GM12873 (cell line): ENCODE data around the gene SUFU.

Source experiments
- TF ChIP-seq, protein P1 (sequence below): IDR thresholded peaks from 2 replicates; pipeline ENCODE4 v1.5.1; 2012; ENCODE audit warnings: low read depth, mild to moderate bottlenecking, moderate library complexity, low read length, control low read depth; ENCODE audit not compliant: insufficient read depth; ENCODE audit errors: missing control alignments

Gene SUFU

DNA sequence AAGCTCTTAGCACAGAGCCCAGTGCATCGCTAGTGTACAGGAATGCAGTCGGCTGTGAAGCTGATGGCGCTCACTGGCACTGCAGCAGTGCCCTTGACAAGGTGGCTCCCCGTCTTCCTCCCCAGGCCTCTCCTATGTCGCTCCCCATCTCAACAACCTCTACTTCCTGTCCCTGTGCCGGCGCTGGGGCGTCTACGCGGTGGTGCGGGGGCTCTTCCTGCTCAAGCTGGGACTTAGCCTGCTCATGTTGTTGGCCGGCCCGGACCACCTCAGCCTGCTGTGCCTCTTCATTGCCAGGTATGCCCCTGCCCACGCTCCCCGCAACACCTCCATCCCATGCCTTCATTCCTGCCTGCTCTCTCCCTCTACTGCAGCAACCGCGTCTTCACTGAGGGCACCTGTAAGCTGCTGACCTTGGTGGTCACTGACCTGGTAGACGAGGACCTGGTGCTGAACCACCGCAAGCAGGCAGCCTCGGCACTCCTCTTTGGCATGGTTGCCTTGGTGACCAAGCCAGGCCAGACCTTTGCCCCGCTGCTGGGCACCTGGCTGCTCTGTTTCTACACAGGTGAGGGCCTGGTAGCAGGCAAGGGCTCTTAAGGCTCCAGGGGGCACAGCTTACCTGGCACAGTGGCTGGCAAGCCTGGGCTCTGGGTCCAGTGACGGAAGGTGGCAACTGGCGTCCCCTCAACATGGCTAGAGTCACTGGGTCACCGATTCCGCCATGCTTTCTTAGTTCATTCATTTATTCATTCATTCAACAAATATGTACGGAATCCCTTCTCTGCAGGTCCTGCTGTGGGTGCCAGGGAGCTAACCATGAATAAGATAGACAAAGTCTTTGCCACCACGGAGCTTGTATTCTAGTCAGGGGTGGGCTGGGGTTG lies 30.1 kb upstream of the SUFU start:
- TF ChIP-seq, protein P1, sequence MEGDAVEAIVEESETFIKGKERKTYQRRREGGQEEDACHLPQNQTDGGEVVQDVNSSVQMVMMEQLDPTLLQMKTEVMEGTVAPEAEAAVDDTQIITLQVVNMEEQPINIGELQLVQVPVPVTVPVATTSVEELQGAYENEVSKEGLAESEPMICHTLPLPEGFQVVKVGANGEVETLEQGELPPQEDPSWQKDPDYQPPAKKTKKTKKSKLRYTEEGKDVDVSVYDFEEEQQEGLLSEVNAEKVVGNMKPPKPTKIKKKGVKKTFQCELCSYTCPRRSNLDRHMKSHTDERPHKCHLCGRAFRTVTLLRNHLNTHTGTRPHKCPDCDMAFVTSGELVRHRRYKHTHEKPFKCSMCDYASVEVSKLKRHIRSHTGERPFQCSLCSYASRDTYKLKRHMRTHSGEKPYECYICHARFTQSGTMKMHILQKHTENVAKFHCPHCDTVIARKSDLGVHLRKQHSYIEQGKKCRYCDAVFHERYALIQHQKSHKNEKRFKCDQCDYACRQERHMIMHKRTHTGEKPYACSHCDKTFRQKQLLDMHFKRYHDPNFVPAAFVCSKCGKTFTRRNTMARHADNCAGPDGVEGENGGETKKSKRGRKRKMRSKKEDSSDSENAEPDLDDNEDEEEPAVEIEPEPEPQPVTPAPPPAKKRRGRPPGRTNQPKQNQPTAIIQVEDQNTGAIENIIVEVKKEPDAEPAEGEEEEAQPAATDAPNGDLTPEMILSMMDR: no peak

DNA sequence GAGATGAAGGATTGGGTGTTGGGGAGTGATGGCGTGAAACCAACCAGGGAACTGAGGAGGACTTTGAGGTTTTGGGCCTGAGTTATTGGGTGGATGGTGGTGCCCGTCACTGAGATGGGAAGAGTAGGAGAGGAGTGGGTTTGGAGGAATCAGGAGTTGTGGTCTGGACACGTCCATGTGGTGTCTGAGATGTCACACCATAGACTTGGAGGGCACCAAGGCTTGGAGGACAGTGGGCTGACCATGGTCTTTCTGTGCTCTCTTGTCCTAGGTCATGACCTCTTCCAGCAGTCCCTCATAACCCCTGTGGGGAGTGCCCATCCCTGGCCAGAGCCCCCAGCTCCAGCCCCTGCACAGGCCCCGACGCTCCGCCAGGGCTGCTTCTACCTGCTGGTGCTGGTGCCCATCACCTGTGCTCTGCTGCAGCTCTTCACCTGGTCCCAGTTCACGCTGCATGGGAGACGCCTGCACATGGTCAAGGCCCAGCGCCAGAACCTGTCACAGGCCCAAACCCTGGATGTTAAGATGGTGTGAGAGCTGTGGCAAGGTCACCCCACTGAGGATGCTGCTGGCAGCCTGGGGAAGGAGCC lies 28.2 kb upstream of the SUFU start:
- TF ChIP-seq, protein P1: no peak

DNA sequence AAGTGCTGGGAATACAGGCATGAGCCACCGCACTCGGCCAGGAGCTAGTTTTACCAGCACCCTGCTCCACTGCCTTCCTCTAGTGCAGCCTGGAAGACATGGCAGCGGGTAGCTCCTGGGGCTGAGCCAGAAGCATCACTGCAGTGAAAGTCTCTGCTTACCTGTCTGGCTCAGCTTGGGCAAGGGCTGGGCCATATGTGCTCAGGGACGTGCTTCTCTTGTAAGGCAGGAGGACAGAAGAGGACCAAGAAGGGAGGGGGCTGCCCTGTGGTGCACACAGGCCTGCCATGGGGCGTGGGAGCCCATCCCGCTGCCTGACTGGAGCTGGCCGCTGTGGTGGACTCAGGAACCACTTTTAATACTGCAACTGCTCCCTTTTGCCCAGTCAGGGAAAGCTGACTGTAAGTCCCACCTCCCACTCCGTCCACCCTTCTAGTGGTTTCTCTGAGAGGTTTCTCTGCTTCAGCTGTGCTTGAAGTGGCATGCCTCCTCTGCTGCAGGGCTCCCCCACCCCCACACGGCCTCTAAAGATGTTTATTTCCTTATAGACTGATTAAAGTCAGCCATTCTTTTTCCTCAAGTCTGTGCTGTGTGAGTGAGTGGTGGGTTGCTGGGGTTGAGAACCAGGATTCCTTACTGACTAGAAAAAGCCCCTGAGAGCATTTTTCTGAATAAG lies 27.2 kb upstream of the SUFU start:
- TF ChIP-seq, protein P1: no peak

GRCh38 chr10:102479651-102480050 lies 24.1 kb upstream of the SUFU start:
- TF ChIP-seq, protein P1: no peak

DNA sequence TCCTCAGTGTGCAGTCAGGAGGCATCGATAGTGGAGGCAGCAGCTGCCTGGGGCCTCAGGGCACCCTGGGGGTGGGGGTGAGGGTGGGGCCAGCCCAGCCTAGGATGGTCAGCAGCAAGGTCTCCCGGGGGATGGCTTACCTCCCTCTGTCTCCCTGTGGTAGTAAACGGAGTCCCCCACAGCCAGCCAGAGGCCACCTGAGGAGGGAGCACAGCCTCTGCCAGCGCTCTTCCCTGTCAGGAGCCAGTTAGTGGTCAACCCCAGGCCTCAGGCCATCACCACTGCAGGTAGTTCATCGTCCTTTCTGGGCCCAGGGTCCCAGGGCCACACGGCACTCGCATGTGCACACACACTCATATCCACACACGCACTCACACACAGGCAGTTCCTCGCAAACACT lies 23.4 kb upstream of the SUFU start:
- TF ChIP-seq, protein P1: no peak

- TF ChIP-seq, protein P1: no peak
Observed at GRCh38 chr10:102484021-102484420, 19.8 kb upstream of the SUFU start.
